Embryonic facial prominence (tissue), 1 donor: ENCODE measurements around the gene WDR37.
"Not testable (repeated sequence)": the region's sequence is repeated elsewhere in the genome, so short reads cannot be mapped to it uniquely, and the experiment has no call there.

Experiments
- DNase-seq: peaks from one replicate; pipeline ENCODE4 v3.0.0-alpha.2; 2016; ENCODE audit errors: extremely low spot score

WDR37 gene

DNA sequence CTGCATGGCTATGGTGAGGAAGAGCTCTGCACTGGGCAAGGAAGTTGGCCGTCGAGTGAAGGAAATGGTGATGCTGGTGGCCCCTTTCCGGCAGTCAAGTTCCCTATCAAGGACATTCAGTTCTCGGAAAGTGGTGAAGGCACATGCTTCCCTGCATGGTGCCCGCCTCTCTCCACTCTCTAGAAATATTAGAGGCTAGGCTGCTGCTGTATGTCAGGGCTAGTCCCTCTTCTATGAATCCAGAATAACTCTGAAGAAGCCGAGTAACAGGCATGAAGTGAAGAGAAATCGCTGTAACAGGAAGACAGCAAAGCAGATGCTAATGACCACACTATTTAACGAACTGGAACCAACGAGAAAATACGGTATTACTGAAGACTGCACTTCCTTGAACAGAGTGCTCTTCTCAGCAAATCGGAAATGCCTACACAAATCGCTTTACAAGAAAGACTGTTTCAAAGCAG, 12.6 kb upstream of the WDR37 start:
- no peak for DNase-seq

DNA sequence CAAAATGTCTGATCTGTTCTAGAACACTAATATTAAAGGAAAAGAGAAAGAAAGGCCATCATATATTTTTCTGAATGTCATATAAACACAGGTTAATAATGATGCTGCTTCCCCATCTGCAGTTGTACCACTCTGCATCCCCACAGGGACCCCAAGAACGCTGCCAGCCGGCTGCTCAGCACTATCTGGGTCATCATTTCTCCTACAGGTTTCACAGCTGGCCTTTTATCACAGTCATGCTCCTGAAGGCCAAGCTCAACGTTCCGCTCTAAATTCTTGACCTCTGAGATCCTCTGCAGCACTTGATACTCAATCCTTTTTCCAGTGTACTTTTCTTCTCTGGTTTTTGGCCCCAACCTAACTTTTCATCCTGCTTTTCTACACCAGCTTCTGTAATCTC, 12.0 kb upstream of the WDR37 start:
- no peak for DNase-seq

DNA sequence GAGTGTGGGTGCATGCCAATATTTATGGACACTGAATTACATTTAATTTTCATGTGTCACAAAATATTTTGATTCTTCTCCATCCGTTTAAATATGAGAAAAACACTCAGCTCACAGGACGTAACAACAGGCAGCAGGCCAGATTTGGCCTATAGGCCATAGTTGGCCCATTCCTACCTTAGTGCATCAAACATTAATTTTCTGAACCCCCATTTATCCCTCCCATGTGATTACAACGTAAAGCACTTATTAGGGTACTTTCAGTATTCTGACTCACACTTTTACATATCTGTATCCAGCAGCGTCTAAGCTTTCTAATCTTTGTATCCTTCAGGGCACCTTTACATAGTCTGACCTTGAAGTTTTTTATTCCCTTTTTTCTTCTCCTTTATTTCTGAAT, 11.2 kb upstream of the WDR37 start:
- no peak for DNase-seq

DNA sequence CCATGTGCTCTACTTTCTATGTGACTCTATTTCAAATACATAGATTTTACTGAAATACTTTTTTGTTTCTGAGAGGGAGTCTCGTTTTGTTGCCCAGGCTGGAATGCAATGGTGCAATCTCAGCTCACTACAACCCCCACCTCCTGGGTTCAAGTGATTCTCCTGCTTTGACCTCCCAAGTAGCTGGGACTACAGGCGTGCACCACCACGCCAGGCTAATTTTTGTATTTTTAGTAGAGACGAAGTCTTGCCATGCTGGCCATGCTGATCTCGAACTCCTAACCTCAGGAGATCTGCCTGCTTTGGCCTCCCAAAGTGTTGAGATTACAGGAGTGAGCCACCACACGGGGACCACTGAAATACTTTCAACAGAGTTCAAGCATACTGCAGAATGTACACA, 10.8 kb upstream of the WDR37 start:
- no peak for DNase-seq

DNA sequence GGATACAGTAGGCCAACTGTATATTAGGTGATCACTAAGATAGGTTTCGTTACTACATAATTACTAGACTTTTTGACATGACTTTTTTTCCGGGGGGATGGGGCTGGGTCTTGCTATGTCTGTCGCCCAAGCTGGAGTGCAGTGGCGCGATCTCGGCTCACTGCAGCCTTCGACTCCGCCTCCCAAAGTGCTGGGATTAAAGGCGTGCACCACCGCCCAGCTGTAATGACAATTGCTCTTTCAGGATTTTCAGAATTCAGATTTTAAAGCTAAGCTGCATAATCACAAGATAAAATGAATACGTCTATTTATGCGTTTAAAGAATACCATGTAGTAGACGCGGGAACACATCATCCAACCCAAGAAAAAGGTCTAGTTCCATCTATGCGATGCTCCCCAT, 8.2 kb upstream of the WDR37 start:
- DNase-seq: no peak

DNA sequence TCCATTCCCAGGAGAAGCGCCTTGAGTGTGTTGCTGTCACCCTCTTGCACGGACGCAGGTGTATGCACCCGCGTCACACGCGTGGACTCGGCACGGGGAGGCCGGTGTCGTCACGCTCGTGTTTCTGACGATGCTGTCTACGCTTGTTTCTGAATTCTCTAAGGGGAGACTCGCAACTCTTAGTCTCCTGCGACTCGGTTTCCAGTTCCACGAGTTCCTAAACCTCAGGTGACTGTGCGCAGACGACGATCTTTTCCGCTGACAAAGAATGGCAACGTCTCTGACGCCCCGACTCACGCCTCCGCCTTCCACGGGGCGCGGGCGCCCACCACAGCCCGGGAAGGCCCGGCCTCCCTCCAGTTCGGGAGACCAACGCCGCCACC, 7.8 kb upstream of the WDR37 start:
- peak; percentile 13 for DNase-seq

DNA sequence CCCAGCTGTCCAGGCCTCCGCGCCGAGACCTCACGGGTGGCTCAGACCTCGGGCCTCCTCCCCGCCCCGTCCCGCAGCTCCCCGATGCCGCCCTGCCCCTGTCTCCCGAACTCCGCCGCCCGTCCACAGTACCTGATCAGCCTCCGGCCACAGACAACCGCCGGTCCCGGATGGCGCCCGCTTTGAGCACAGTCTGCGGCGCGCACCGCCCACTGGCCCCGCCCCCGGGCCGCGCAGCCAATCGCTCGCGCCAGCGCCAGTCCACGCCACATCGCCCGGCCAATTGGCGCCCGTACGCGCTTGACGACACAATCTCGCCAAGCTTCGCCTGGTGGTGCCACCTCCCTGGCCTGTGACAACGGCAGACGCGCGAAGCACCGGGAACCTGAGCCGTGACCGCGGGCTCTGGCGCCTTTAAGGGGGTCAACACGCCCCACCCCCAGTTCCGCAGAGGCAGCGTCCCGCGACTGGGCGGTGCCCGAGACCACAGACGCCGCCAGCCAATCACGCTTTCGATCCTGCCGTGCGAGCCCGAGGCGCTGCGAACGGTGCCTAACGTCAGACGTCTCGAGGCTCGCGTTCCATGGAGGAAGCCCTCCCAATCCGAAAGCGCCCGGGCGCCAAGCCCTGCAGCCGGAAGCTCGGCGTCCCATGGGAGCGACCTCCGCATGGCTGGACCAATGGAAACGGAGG, 7.3 kb upstream of the WDR37 start, which contains the start of gene IDI1:
TSS of gene IDI1 (minus strand) at position 388 of the 693 bp plus-strand sequence. CDS start at position 272, 116 bp downstream.
- peak; percentile 97 for DNase-seq

DNA sequence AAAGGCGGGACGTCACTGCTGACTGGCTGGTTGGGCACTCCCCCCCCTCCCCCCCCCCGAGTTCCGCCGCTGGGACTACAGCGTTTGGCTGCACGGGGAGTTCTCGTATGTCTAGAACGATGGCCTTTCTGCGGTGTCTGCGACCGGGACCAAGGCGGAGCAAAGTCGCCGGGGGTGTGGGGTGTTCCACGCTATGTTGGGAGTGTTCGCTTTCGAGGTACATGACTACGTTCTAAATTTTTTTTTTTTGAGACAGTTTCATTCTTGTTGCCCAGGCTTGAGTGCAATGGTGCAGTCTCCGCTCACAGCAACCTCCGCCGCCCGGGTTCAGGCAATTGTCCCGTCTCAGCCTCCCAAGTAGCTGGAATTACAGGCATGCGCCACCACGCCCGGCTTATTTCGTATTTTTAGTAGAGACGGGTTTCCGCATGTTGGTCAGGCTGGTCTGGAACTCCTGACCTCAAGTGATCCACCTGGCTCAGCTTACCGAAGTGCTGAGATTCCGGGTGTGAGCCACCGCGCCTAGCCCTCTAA, 6.7 kb upstream of the WDR37 start:
- DNase-seq: no peak

DNA sequence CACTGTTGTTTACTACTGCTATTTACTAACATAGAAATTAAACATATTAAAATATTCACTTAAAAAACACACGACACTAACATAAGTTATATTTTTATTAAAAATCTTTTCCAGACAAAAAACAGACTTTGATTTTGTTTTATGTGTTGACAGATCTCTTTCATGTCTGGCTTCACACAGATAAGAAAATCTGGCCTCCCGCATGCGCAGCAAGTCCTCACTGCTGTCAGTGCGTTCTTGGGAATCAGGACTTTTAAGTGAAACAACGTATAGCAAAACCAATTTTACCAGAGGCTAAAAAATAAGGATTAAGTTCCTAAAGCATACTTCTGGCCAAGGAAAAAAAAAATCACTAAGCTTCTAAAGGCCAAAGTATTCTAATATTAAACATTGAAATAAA, 6.0 kb upstream of the WDR37 start:
- DNase-seq: no peak

DNA sequence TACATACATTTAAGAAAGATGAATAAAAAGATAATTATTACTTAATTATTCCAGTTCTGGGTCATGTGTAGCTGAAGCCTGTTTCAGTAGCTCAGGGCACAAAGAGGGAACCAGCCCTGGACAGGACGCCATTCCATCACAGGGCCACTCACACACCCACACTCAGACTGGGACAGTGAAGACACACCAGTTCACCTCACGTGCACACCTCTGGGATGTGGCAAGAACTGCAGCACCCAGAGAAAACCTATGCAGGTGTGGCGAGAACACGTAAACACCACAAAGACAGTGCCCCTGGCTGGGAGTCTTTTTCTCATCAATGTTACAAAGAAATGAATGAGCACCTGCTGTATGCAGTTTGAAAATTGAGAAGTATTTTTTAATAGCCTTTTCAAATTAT, 5.6 kb upstream of the WDR37 start:
- DNase-seq: no peak

DNA sequence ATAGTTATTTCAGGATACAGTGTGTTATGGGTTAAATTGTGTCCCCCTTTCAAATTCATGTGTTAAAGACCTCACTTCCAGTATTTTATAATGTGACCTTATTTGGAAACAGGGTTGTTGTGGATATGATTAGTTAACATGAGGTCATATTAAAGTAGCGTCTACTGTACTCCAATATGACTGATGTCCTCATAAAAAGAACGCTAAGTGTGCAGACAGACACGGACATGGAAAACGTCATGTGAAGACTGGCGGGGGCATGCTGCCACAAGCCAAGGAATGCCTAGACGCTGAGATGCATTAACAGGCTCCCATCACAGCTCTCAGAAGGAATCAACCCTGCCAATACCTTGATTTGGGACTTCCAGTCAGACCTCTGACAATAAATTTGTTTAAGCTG, 1.5 kb upstream of the WDR37 start:
- DNase-seq: no peak

DNA sequence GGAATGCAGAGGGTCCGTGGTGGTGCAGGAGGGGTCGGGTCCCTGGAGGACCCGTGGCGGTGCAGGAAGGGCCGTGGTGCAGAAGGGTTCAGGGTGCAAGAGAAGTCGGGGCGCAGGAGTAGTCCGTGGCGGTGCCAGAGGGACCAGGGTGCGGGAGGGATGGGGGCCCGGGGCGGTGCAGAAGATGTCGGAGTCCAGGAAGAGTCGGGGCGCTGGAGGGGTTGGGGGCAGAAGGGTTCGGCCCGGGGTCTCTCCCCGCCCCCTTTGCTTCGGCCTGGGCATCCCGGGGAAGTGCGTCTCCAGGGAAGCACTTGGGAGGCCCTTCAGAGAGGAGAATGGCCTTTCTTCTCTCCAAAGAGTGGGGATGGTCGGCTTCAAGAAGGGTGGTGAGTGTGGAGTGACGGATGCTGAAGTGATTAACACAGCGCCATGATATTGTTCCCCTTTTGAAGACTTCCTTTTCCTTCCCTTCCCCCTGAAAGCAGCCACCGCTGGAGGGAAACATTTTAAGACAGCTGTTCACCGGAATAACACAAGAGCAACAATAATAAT, 997 bp downstream of the WDR37 start:
- no peak for DNase-seq

DNA sequence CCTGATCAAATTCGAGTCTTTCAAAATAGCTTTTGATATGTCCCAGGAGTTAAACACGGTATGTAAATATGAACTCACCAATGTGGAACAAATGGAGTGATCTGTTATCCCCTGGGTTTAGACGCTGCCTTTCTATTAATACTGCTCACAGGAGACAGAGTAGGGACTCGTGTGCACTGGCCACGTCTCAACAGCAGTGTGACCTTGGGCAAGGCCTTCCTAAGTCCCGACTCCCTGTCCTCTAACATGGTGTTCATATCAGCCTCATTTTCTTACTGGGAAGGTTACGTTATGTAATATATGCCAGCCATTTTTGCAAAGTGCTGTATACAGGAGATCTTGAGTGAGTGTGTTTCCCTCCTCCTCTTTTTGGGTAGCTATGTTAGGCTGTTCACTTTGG, 1.8 kb downstream of the WDR37 start:
- DNase-seq: no peak

DNA sequence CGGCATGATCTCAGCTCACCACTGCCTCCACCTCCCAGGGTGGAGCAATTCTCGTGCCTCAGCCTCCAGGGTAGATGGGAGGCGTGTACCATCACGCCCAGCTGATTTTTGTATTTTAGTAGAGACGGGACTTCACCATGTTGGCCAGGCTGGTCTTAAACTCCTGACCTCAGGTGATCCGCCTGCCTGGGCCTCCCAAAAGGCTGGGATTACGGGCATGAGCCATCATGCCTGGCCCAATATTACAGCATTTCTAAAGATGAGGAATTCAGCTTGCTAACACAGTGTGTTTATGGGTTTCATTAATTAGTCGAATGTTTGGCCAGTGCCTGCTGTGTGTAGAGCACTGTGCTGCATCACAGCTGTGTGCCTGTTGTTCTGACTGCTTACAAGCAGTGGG, 3.7 kb downstream of the WDR37 start:
- no peak for DNase-seq

DNA sequence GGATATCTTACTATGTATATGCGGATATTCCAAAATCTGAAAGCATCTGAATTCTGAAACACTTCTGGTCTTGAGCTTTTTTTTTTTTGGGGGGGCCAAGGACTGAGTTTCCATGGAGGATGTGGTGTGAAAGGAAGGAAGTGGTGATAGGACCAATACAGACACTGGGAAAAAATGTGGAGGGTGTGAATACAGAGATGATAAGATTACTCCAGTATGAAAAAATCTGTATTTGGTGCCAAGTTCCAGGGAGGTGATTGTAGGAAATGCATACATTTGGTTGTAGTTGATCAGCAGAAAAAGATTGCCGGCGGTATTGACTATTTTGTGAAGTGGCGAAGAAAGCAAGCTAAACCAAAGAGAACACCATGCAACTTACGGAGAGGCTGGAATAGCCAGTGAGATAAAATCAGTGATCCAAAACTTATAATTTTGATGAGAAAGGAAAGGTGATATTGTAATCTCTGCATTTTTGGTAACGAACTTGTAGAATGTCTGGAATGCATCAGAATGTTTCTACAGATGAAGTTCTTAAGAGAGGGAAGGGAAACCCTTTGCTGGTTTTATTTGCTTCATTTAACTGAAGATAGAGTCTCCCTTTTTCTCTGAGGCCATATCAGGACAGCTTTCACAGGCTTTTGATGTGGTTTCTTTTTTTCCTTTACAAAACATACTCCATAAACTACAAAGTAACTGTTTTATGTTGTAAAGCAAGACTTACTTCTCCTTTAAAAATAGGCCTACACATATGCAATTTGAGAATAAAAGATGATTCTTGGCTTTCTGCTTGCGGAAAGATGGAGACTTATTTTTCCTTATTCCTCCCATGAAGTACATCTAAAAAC, 6.0 kb downstream of the WDR37 start:
- DNase-seq: no peak

DNA sequence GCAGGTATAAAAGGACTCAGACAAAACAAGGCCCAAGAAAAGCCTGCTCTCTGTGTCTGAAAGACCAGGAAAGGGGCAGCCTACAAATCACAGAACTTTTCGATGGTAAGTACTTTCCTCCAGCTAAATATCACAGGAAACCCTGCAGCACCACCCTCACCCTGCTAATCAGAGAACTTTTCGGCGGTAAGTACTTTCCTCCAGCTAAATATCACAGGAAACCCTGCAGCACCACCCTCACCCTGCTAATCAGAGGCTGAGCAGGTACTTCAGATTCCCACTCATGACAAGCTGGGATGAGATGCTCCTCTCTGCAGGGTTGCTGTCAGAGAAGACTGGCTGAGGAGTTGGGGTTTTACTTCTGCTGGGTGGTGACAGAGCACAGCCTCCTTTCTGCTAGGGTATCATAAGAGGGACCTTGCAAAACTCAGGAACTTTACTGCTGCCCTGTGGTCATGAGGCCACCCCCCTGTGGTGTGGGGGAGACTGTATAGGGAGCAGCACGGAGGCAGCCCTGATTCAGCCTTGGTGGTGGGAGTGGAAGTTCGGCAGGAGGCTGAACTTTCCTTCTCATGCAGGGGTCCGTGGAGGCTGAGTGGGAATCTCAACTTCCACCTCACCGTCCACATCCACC, 7.2 kb downstream of the WDR37 start:
- no peak for DNase-seq

DNA sequence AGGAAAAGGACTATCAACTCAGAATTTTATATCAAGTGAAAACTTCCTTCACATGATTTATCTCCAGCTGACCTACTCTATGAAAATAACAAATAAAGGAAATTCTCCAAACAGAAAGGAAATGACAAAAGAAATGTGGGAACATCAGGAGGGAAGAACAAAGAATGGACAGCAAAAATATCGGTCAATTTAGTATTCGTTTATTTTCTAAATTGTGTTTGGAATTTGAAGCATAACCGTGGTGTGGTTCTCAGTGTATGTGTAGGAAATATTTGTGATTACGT, 8.7 kb downstream of the WDR37 start:
- DNase-seq: no peak

DNA sequence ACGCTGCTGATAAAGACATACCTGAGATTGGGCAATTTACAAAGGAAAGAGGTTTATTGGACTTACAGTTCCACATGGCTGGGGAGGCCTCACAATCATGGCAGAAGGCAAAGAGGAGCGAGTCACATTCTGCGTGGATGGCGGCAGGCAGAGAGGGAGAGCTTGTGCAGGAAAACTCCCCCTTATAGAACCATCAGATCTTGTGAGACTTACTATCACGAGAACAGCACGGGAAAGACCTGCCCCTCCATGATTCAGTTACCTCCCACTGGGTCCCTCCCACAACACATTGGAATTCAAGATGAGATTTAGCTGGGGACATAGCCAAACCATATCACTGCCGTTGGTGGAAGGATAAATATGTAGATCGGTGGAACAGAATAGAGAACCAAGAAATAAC, 10.5 kb downstream of the WDR37 start:
- not testable (repeated sequence) for DNase-seq

DNA sequence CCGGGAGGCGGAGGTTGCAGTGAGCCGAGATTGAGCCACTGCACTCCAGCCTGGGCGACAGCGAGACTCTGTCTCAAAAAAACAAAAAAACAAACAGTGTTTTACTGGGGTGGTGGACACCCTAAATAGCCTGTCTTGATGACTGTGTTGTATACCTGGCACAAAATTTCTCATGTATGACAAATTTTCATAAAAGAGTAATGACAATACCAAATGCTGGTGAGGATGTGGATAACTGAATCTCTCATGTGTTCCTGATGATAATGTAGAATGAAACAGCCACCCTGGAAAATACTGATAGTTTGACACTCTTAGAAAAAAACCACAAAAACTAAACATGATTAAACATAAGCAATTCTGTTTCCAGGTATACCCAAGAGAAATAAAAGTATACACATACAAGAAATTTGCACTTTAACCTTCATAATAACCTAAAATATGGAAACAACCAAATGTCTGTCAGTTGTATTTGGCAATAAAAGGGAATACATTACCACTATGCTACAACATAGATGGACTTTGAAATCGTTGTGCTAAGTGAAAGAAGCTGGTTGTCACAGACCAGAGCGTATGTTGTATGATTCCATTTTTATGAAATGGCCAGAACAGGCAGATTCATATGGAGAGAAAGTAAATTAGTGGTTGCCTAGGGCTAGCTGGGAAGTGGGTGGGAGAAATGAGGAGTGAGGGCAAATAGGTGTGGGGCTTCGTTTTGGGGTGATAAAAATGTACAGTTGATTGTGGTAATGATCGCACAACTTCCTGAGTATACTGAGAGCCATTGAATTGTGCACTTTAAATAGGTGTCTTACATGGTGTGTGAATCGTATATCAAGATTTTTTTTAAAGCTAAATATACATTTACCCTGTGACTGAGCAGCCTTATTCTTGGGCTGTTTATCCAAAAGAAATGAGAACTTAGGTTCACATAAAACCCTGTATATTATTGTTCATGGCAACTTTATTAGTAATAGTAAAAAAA, 12.5 kb downstream of the WDR37 start:
- no peak for DNase-seq

DNA sequence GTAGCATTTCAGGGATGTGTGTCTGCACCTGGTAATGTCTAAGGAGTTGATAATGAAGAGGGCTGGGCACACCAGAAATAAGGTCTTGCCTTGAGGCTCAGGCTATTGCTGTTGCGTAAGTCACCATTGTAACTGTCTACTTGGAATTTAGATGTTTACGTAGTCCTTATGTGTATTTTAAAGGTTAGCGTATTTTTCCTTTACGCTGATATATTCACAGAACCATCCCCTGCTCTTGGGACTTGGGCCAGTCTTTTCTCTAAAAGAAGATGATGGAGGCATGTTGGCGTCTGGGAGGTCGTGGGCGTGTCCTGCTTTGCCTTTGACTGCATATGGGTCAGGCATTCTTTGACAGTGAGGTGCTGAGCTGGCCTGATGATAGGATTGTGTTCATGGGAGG, 14.7 kb downstream of the WDR37 start:
- DNase-seq: no peak

DNA sequence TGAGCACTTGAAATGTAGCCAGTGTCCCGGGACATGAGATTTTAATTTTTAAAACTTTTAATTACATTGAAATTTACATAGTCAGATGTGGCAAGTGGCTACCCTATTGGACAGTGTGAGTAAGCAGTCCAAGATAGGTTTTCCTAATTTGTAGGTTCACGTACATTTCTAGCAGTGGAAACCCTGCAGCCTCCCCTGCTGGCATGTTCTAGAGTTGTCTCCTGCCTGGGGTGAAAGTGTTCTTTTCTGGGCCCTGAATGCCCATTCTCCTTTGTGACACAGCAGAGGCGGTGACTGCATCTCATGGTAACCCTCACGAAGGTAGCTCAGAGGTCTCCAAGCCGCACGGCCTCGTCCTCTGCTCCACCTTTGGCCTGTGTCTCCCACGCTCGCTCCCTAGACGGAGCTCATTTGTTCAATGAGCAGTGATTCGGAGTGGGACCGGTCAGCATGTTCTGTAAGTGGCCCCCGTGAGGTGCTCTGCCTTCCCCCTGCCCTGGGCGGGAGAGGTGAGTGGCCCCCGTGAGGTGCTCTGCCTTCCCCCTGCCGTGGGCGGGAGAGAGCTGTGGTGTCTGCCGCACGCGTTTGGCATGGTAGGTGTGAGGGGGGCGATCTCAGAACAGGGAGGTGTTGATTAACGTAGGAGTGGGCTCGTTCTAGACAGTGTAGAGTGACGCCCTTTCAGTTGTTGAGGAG, 18.0 kb downstream of the WDR37 start:
- no peak for DNase-seq
